ENCODE data around the gene PLXNA4.

PLXNA4 gene

DNA sequence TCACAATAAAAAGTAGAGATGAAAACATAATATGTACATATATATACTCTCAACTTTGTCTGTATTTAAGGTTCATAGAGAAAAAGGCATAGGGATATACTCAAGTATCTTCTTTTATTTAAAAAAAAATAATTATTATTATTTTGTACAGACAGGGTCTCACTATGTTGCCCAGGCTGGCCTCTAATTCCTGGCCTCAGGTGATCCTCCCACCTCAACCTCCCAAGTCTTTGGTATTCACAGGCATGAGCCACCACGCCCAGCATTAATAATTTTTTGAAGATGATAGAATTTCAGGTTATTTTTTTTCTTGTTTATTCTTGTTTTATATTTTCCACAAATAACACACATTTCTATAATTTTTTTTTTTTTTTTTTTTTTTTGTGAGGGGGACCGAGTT, 113.8 kb downstream of the PLXNA4 start:
- H3K9ac ChIP-seq (ENCODE audit: low read length): no peak overlapping the region
- H2AFZ ChIP-seq (ENCODE audit: low read depth, low read length, severe bottlenecking): no peak overlapping the region
- no peaks in the 10 kb centered on the region for H3F3A ChIP-seq (ENCODE audit: insufficient read depth)
- no peaks in the 10 kb centered on the region for H3K9me3 ChIP-seq (ENCODE audit: insufficient read depth, low read length)
- no peak overlapping the region for H3K27ac ChIP-seq (ENCODE audit: low read depth, low read length)
- H3K36me3 ChIP-seq (ENCODE audit: low read length): no peaks in the 10 kb centered on the region
- TF ChIP-seq, protein P1, sequence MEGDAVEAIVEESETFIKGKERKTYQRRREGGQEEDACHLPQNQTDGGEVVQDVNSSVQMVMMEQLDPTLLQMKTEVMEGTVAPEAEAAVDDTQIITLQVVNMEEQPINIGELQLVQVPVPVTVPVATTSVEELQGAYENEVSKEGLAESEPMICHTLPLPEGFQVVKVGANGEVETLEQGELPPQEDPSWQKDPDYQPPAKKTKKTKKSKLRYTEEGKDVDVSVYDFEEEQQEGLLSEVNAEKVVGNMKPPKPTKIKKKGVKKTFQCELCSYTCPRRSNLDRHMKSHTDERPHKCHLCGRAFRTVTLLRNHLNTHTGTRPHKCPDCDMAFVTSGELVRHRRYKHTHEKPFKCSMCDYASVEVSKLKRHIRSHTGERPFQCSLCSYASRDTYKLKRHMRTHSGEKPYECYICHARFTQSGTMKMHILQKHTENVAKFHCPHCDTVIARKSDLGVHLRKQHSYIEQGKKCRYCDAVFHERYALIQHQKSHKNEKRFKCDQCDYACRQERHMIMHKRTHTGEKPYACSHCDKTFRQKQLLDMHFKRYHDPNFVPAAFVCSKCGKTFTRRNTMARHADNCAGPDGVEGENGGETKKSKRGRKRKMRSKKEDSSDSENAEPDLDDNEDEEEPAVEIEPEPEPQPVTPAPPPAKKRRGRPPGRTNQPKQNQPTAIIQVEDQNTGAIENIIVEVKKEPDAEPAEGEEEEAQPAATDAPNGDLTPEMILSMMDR (IDR thresholded peaks at IDR 0.05; ENCODE audit: insufficient read depth, low read length, poor library complexity, severe bottlenecking): no peak
- no peak for TF ChIP-seq EZH2phosphoT487 (conservative IDR thresholded peaks at IDR 0.05; ENCODE audit: low read length)
- no peaks in the 10 kb centered on the region for H3K79me2 ChIP-seq (ENCODE audit: insufficient read depth, low read length)
- no peak overlapping the region for H3K4me3 ChIP-seq (ENCODE audit: insufficient read depth, low read length, poor library complexity, severe bottlenecking)
- H3K9me2 ChIP-seq (replicated peaks; ENCODE audit: insufficient read depth, low read length): no peaks in the 10 kb centered on the region
- H3K4me2 ChIP-seq (ENCODE audit: low read depth, low read length, poor library complexity, severe bottlenecking): no peak overlapping the region
- no peaks in the 10 kb centered on the region for H4K20me1 ChIP-seq (ENCODE audit: low read depth, low read length)
- no peaks in the 10 kb centered on the region for H3K27me3 ChIP-seq (ENCODE audit: low read length)

DNA sequence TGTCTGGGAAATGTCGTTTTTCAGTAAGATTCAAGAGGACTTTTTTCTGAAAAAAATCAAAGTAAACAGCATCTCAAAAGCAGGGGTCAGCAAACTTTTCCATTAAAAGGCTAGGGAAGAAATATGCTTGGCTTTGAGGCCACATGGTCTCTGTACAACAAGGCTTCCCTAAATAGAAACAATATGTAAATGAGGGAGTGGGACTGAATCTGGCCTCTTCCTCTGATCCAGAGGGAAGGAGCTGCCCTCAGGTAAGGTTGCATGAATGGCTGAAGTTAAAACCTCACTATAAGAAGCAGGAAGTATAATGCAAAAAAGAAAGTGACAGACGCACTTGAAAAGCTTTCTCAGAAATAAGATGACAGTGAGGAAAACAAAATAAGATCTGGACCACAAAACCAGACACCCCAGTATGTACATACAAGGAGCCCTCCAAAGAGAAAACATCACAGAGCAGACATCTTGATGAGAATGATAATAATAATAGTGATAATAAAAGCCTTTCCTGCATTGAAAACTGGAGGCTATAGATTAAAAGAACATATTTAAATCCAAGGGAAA, 115.2 kb downstream of the PLXNA4 start:
- H3F3A ChIP-seq (ENCODE audit: insufficient read depth): no peaks in the 10 kb centered on the region
- H3K9me3 ChIP-seq (ENCODE audit: insufficient read depth, low read length): no peaks in the 10 kb centered on the region
- H3K4me3 ChIP-seq (ENCODE audit: insufficient read depth, low read length, poor library complexity, severe bottlenecking): no peak overlapping the region
- H3K79me2 ChIP-seq (ENCODE audit: insufficient read depth, low read length): no peaks in the 10 kb centered on the region
- no peaks in the 10 kb centered on the region for H3K9me2 ChIP-seq (replicated peaks; ENCODE audit: insufficient read depth, low read length)
- H3K36me3 ChIP-seq (ENCODE audit: low read length): no peaks in the 10 kb centered on the region
- H3K27ac ChIP-seq (ENCODE audit: low read depth, low read length): no peak overlapping the region
- H3K27me3 ChIP-seq (ENCODE audit: low read length): no peaks in the 10 kb centered on the region
- H3K9ac ChIP-seq (ENCODE audit: low read length): no peak overlapping the region
- H3K4me2 ChIP-seq (ENCODE audit: low read depth, low read length, poor library complexity, severe bottlenecking): no peak overlapping the region
- no peak for TF ChIP-seq EZH2phosphoT487 (conservative IDR thresholded peaks at IDR 0.05; ENCODE audit: low read length)
- TF ChIP-seq, protein P1 (IDR thresholded peaks at IDR 0.05; ENCODE audit: insufficient read depth, low read length, poor library complexity, severe bottlenecking): no peak
- H2AFZ ChIP-seq (ENCODE audit: low read depth, low read length, severe bottlenecking): no peak overlapping the region
- no peaks in the 10 kb centered on the region for H4K20me1 ChIP-seq (ENCODE audit: low read depth, low read length)

DNA sequence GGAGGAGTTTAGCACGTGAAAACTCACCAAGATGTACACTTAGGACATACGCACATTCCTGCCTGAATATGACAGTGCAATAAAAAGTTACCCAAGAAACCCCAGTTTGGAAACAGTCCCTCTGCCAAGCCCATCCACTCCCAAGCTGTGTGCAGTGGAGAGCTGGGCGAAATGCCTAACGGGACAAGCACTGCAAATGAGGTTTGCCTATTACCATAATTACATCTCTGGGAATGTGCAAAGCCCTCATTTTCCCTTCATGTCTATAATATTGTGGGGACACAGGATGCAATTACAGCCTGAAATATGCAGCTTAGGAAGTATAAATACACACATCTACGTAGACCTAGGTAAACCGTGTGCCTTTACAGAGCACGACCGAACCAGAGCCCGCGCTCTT, 117.5 kb downstream of the PLXNA4 start:
- Histone ChIP-seq H3K27ac (ENCODE audit: low read depth, low read length) (no peak overlapping the region), H3K79me2 (ENCODE audit: insufficient read depth, low read length) (no peaks in the 10 kb centered on the region), H3K9ac (ENCODE audit: low read length) (no peak overlapping the region), H3K9me3 (ENCODE audit: insufficient read depth, low read length) (no peaks in the 10 kb centered on the region), H2AFZ (ENCODE audit: low read depth, low read length, severe bottlenecking) (no peak overlapping the region), H3K36me3 (ENCODE audit: low read length) (no peaks in the 10 kb centered on the region), H3K4me3 (ENCODE audit: insufficient read depth, low read length, poor library complexity, severe bottlenecking) (no peak overlapping the region), H3K9me2 (replicated peaks; ENCODE audit: insufficient read depth, low read length) (no peaks in the 10 kb centered on the region), H3K27me3 (ENCODE audit: low read length) (no peaks in the 10 kb centered on the region), H3K4me2 (ENCODE audit: low read depth, low read length, poor library complexity, severe bottlenecking) (no peak overlapping the region), H3F3A (ENCODE audit: insufficient read depth) (no peaks in the 10 kb centered on the region), H4K20me1 (ENCODE audit: low read depth, low read length) (no peaks in the 10 kb centered on the region)
- TF ChIP-seq, protein P1 (IDR thresholded peaks at IDR 0.05; ENCODE audit: insufficient read depth, low read length, poor library complexity, severe bottlenecking): no peak
- no peak for TF ChIP-seq EZH2phosphoT487 (conservative IDR thresholded peaks at IDR 0.05; ENCODE audit: low read length)
